H9 (cell line): ENCODE data around the gene FLRT2. TPM values are rescaled to one million over a fixed set of nuclear protein-coding genes. Genes with fewer than 3 reads are reported as not detected.

ENCODE experiments used
- DNase-seq: peaks from one replicate; pipeline ENCODE4 v3.0.0-alpha.2; 2017
- H2AFZ ChIP-seq: one replicate; pipeline ENCODE4 v1.6.1; 2013; ENCODE audit warnings: mild to moderate bottlenecking, low read length, control low read depth, moderate library complexity
- H2AK5ac ChIP-seq: 2 replicates; pipeline ENCODE4 v1.6.1; 2013; ENCODE audit warnings: low read length, control low read depth, mixed read lengths; ENCODE audit not compliant: insufficient read length
- H2BK120ac ChIP-seq: one replicate; pipeline ENCODE4 v1.6.1; 2013; ENCODE audit warnings: low read depth, mild to moderate bottlenecking, low read length, control low read depth, inconsistent platforms; ENCODE audit not compliant: poor library complexity, severe bottlenecking
- H2BK12ac ChIP-seq: 2 replicates; pipeline ENCODE4 v1.6.1; 2013; ENCODE audit warnings: low read length, control low read depth, mixed read lengths, low read depth; ENCODE audit not compliant: insufficient read length
- H2BK15ac ChIP-seq: 2 replicates; pipeline ENCODE4 v1.6.1; 2013; ENCODE audit warnings: low read depth, low read length, control low read depth
- H2BK20ac ChIP-seq: one replicate; pipeline ENCODE4 v1.6.1; 2013; ENCODE audit warnings: low read depth, mild to moderate bottlenecking, low read length, control low read depth, inconsistent platforms; ENCODE audit not compliant: poor library complexity, severe bottlenecking
- H2BK5ac ChIP-seq: 2 replicates; pipeline ENCODE4 v1.6.1; 2013; ENCODE audit warnings: low read length, control low read depth, mixed read lengths; ENCODE audit not compliant: insufficient read length
- H3K14ac ChIP-seq: 2 replicates; pipeline ENCODE4 v1.6.1; 2013; ENCODE audit warnings: low read length, control low read depth; ENCODE audit not compliant: insufficient read depth
- H3K18ac ChIP-seq: 2 replicates; pipeline ENCODE4 v1.6.1; 2013; ENCODE audit warnings: low read depth, mild to moderate bottlenecking, mixed read lengths, low read length, control low read depth; ENCODE audit not compliant: insufficient read length
- H3K23ac ChIP-seq: 2 replicates; pipeline ENCODE4 v1.6.1; 2013; ENCODE audit warnings: low read length, control low read depth, mixed read lengths, low read depth; ENCODE audit not compliant: insufficient read length
- H3K23me2 ChIP-seq: 2 replicates; pipeline ENCODE4 v1.6.1; 2013; ENCODE audit warnings: low read depth, mild to moderate bottlenecking, mixed read lengths, low read length, control low read depth; ENCODE audit not compliant: insufficient read length, poor library complexity, severe bottlenecking
- H3K27ac ChIP-seq: 2 replicates; pipeline ENCODE4 v1.5.1; 2013; ENCODE audit warnings: low read length, control low read depth, mixed read lengths, low read depth; ENCODE audit not compliant: insufficient read length
- H3K27me3 ChIP-seq: 2 replicates; pipeline ENCODE4 v1.6.1; 2013; ENCODE audit warnings: low read length, control low read depth, inconsistent platforms; ENCODE audit not compliant: insufficient read depth
- H3K4ac ChIP-seq: 2 replicates; pipeline ENCODE4 v1.6.1; 2013; ENCODE audit warnings: low read depth, mild to moderate bottlenecking, control low read depth, inconsistent platforms, low read length, moderate library complexity
- H3K4me1 ChIP-seq: 2 replicates; pipeline ENCODE4 v1.6.1; 2013; ENCODE audit warnings: low read length, control low read depth, inconsistent platforms; ENCODE audit not compliant: insufficient read depth
- H3K4me2 ChIP-seq: 2 replicates; pipeline ENCODE4 v1.6.1; 2013; ENCODE audit warnings: low read length, control low read depth, mixed read lengths; ENCODE audit not compliant: insufficient read length, insufficient read depth
- H3K56ac ChIP-seq: 2 replicates; pipeline ENCODE4 v1.6.1; 2013; ENCODE audit warnings: low read depth, mild to moderate bottlenecking, mixed read lengths, low read length, control low read depth; ENCODE audit not compliant: insufficient read length
- H3K79me1 ChIP-seq: 2 replicates; pipeline ENCODE4 v1.6.1; 2013; ENCODE audit warnings: low read depth, mild to moderate bottlenecking, moderate library complexity, low read length, control low read depth, inconsistent platforms; ENCODE audit not compliant: insufficient read depth, poor library complexity, severe bottlenecking
- H3K79me2 ChIP-seq: 2 replicates; pipeline ENCODE4 v1.6.1; 2013; ENCODE audit warnings: low read length, control low read depth, inconsistent platforms; ENCODE audit not compliant: insufficient read depth
- H3K9ac ChIP-seq: 2 replicates; pipeline ENCODE4 v1.6.1; 2013; ENCODE audit warnings: low read length, control low read depth, mixed read lengths; ENCODE audit not compliant: insufficient read length; ENCODE audit errors: extremely low read depth
- H3K9me3 ChIP-seq: one replicate; pipeline ENCODE4 v1.6.1; 2013; ENCODE audit warnings: low read depth, low read length, inconsistent platforms; ENCODE audit not compliant: control insufficient read depth
- H3T11ph ChIP-seq: one replicate; pipeline ENCODE4 v1.6.1; 2013; ENCODE audit warnings: mild to moderate bottlenecking, low read length, control low read depth, inconsistent platforms
- H4K20me1 ChIP-seq: one replicate; pipeline ENCODE4 v1.6.1; 2013; ENCODE audit not compliant: control insufficient read depth, insufficient read length, insufficient read depth
- H4K5ac ChIP-seq: 2 replicates; pipeline ENCODE4 v1.6.1; 2013; ENCODE audit warnings: low read depth, mild to moderate bottlenecking, mixed read lengths, low read length, control low read depth; ENCODE audit not compliant: insufficient read length
- H4K8ac ChIP-seq: replicated peaks from 2 replicates; pipeline ENCODE4 v1.6.1; 2013; ENCODE audit warnings: low read length, control low read depth, mixed read lengths, low read depth; ENCODE audit not compliant: insufficient read length
- H4K91ac ChIP-seq: 2 replicates; pipeline ENCODE4 v1.6.1; 2013; ENCODE audit warnings: low read depth, mild to moderate bottlenecking, moderate library complexity, mixed read lengths, low read length, control low read depth; ENCODE audit not compliant: insufficient read length
- H3K27ac Mint-ChIP-seq, 3 experiments: 2 replicates in 2 of 3; 3 replicates in 1 of 3; pipeline ENCODE4 v1.8.0; 2020 to 2021; ENCODE audit warnings: mixed read lengths in 3 of 3, mild to moderate bottlenecking in 1 of 3, moderate library complexity in 1 of 3
- H3K27me3 Mint-ChIP-seq: 2 replicates; pipeline ENCODE4 v1.8.0; 2021; ENCODE audit warnings: low read depth, mild to moderate bottlenecking, moderate library complexity, mixed read lengths
- H3K36me3 Mint-ChIP-seq, 3 experiments: 2 replicates in 2 of 3; 3 replicates in 1 of 3; pipeline ENCODE4 v1.8.0; 2020 to 2021; ENCODE audit warnings: low read depth in 3 of 3, mixed read lengths in 3 of 3; ENCODE audit not compliant: insufficient read depth in 1 of 3
- H3K4me1 Mint-ChIP-seq, 2 experiments: 2 replicates each; pipeline ENCODE4 v1.8.0; 2020; ENCODE audit warnings: mixed read lengths in 2 of 2
- H3K4me3 Mint-ChIP-seq, 2 experiments: 2 replicates in 1 of 2; 3 replicates in 1 of 2; pipeline ENCODE4 v1.8.0; 2020 to 2021; ENCODE audit warnings: mild to moderate bottlenecking in 2 of 2, mixed read lengths in 2 of 2, moderate library complexity in 1 of 2
- H3K9me3 Mint-ChIP-seq, 2 experiments: 2 replicates in 1 of 2; 3 replicates in 1 of 2; pipeline ENCODE4 v1.8.0; 2020; ENCODE audit warnings: mild to moderate bottlenecking in 2 of 2, mixed read lengths in 2 of 2, moderate library complexity in 1 of 2
- CTCF ChIP-seq: fragments of 200-600 bp; sonication (generic); conservative IDR thresholded peaks from 3 replicates; pipeline ENCODE4 v1.8.0; 2021; ENCODE audit warnings: antibody characterized with exemption, mild to moderate bottlenecking
- WGBS: extraction: QIAGEN DNeasy Blood & Tissue Kit; methylation state at CpG from one replicate; pipeline ENCODE4 v1.1.7; 2013; ENCODE audit warnings: missing lambda C conversion rate, low lambda C conversion rate, mixed read lengths; ENCODE audit not compliant: insufficient read length; ENCODE audit errors: extremely low coverage; 5-methylcytosine and 5-hydroxymethylcytosine counted together
- total RNA-seq: library from RNA; stranded (reverse); gene quantifications from 2 replicates; pipeline ENCODE4 v1.2.1, GENCODE V29; 2021

FLRT2 gene
- total RNA-seq, 1 experiment from 2014 or later: 3.3 TPM

- Histone ChIP-seq H3T11ph (no peak overlapping the region), H3K79me2 (no peaks in the 10 kb centered on the region), H3K23me2 (no peaks in the 10 kb centered on the region), H2BK20ac (no peak overlapping the region), H2BK120ac (no peak overlapping the region), H2BK15ac (no peak overlapping the region), H3K4me1 (no peaks in the 10 kb centered on the region; the same call in 1 of the 2 replicates), H2BK12ac (no peak overlapping the region), H3K23ac (no peak overlapping the region), H2AFZ (no peak overlapping the region), H3K9me3 (no peaks in the 10 kb centered on the region), H3K56ac (no peak overlapping the region), H3K79me1 (no peaks in the 10 kb centered on the region), H4K20me1 (no peaks in the 10 kb centered on the region), H4K5ac (no peak overlapping the region), H3K27ac (no peak overlapping the region), H2BK5ac (no peak overlapping the region), H4K91ac (no peak overlapping the region), H3K4ac (no peak overlapping the region), H4K8ac (no peak overlapping the region), H2AK5ac (no peak overlapping the region), H3K9ac (no peak overlapping the region), H3K4me2 (no peak overlapping the region), H3K27me3 (no peaks in the 10 kb centered on the region), H3K18ac (no peak overlapping the region), H3K14ac (no peak overlapping the region)
- Mint-ChIP-seq H3K4me3 (no peak overlapping the region), H3K4me1 (peaks cover 27% of the 10 kb centered on the region in 2 experiments), H3K27me3 (no peaks in the 10 kb centered on the region), H3K9me3 (no peaks in the 10 kb centered on the region), H3K27ac (no peak overlapping the region), H3K36me3 (no peaks in the 10 kb centered on the region)
- TF ChIP-seq CTCF: no peak
- DNase-seq: no peak
- WGBS: no CpG with 5 or more reads among the region's 3 CpGs
Measured at GRCh38 chr14:85565862-85566296, 35.9 kb downstream of the FLRT2 start.
